ENCODE measurements around the gene PPP1R16B.

DNA sequence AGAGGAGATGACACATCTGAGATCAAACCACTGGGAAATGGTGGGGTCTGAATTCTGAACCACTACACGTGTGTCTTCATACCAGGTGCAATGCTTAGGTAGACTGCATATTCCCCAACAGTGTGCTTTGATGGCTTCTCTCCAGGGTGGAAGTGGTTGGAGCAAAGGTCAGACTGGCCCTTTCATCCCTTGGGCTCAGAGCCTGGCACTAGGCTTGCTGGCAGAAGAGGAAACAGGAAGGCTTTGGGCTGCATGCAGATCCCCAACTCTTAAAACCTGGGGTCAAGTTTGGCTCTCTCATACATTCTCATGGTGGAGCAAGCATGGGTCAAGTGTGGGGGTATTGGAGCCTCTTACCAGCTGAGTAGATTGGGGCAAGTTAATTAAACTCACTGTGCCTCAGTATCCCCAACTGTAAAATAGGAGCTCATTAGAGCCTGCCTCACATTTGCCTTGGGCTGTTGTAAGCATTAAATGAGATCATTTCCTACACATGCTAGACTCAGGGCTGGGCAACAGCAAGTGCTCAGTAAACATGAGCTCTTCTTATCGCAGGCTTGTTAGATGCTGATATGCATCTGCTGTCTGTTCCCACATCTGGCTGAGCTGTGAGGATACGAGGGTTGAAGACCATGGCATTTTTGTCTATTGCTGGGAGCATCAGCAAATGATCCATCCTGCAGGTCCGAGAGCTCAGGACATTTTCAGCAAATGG lies 69.1 kb downstream of the PPP1R16B start:
- TF ChIP-seq, protein P1, sequence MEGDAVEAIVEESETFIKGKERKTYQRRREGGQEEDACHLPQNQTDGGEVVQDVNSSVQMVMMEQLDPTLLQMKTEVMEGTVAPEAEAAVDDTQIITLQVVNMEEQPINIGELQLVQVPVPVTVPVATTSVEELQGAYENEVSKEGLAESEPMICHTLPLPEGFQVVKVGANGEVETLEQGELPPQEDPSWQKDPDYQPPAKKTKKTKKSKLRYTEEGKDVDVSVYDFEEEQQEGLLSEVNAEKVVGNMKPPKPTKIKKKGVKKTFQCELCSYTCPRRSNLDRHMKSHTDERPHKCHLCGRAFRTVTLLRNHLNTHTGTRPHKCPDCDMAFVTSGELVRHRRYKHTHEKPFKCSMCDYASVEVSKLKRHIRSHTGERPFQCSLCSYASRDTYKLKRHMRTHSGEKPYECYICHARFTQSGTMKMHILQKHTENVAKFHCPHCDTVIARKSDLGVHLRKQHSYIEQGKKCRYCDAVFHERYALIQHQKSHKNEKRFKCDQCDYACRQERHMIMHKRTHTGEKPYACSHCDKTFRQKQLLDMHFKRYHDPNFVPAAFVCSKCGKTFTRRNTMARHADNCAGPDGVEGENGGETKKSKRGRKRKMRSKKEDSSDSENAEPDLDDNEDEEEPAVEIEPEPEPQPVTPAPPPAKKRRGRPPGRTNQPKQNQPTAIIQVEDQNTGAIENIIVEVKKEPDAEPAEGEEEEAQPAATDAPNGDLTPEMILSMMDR (IDR thresholded peaks at IDR 0.05; ENCODE audit: low read length) = no peak
- TF ChIP-seq EZH2 (IDR thresholded peaks at IDR 0.05; ENCODE audit: borderline replicate concordance, low read length) = no peak

Measured in OCI-LY1 (cell line).